ENCODE results near the gene WASHC2A.
"Not testable (repeated sequence)": the region's sequence is repeated elsewhere in the genome, so short reads cannot be mapped to it uniquely, and the experiment has no call there.

DNA sequence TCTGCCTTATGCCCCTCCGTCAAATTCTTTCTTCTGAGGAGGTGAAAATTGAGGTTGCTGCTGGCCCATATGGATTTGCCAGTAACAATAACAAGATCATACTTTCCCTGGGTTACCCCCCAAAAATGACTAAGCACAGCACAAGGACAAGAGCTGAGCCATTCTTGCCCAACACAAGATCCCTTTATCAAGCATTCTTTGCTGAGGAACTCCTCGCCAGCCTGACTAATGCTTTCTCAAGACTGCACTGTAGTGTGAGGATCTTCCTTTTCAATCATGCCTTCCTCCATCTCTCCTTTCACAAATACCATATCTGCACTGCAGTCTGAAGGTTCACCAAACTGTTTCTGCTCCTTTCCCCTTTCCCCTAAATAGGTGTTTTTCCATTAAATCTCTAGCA is 92.1 kb downstream of the WASHC2A start:
- TF ChIP-seq, protein P1, sequence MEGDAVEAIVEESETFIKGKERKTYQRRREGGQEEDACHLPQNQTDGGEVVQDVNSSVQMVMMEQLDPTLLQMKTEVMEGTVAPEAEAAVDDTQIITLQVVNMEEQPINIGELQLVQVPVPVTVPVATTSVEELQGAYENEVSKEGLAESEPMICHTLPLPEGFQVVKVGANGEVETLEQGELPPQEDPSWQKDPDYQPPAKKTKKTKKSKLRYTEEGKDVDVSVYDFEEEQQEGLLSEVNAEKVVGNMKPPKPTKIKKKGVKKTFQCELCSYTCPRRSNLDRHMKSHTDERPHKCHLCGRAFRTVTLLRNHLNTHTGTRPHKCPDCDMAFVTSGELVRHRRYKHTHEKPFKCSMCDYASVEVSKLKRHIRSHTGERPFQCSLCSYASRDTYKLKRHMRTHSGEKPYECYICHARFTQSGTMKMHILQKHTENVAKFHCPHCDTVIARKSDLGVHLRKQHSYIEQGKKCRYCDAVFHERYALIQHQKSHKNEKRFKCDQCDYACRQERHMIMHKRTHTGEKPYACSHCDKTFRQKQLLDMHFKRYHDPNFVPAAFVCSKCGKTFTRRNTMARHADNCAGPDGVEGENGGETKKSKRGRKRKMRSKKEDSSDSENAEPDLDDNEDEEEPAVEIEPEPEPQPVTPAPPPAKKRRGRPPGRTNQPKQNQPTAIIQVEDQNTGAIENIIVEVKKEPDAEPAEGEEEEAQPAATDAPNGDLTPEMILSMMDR (IDR thresholded peaks at IDR 0.05; ENCODE audit: low read length): not testable (repeated sequence)
- not testable (repeated sequence) for TF ChIP-seq EZH2 (optimal IDR thresholded peaks at IDR 0.05; ENCODE audit: low read depth, low read length)

Data from MM.1S (cell line).